NCI-H1417 treated with DMSO at 0.1 percent for 48 hours (cell line): Measurements from ENCODE around the gene PSTPIP1.

Experiments used
- DNase-seq: peaks from one replicate; lab custom pipeline; 2025; lab: John Stamatoyannopoulos, UW

Gene PSTPIP1

DNA sequence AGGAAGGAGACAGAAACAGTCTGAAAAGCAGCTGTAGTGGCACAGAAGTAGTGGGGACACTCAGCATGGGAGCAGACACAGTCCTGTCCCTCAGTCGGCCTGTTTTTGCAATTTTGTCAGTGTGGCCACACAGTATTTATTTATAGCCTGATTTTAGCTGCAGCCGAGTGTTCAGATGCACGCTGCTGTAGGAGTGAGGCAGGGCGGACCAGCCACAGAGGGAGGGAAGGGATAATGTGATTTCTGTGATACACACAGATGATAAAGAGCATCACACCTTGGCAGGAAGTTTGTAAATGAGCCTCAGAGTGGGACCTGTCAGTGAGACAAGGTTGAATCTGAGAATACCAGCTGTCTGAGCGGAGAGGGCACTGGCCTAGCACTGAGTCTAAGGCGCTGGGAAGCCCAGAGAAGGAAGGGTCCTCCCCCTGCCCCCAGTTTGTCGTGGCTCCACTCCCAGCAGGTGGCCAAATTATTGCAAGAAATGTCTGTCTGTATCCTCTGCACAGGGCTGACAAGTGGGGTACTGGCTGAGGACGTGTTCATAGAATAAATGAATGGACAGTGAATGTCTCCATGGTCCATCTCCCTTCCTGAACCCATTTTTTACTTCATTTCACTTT, 3.8 kb downstream of the PSTPIP1 start:
- no peak for DNase-seq

DNA sequence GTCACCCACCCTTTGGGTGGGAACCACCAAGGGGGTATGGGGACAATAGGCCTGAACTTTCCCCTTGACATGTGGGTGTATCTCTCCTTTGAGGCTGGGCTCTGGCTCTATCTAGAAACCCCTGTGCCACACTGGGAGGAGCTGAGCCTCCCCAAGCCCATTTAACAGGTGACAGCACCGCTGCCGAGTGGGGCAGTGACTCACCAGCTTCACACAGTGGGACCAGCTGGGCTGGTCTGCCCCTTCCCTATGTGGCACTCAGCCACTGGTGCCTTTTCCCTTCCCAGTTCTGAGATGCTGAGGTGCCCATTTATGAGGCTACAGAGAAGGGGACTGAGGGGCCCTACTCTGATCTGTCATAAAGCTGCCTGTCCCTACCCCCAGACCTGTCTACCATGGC, 5.1 kb downstream of the PSTPIP1 start:
- no peak for DNase-seq

DNA sequence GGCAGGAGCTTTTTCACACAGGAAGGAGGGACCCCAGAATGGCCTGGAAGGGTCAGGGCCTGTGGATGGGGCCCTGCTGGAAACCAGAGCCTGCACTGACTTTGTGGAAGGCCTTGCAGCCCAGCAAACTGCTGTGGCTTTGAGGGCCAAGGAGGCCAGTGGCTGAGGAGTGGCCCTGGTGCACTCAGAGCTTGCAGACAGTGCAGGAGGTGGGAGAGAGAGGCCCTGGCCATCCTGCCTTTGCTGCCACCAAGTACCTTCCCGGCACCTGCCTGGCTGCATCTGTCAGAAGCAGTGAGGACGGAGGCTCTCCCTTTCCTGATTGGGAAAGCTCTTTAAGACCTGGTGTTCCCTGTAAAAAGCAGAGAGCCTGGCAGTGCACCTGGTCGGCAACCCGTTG, 6.4 kb downstream of the PSTPIP1 start:
- DNase-seq, result peak; percentile 5

DNA sequence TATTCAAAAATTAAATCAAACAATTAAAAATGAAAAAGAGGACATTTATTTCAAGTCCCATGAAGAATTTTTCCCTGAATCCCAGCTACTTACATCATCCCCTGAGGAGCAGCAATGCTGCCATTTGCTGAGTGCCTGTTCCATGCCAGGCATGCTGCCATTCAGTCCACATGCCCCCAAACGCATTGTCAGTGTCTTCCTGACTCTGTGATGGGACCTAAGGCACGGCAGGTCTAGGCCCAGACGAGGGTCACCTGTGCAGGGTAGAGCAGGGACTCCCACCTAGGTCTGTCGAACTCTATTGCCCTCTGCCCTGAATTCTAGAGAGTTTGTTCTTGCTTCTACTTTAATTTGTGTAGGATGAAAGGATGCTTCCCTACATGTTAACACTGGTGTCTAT, 7.0 kb downstream of the PSTPIP1 start:
- no peak for DNase-seq

DNA sequence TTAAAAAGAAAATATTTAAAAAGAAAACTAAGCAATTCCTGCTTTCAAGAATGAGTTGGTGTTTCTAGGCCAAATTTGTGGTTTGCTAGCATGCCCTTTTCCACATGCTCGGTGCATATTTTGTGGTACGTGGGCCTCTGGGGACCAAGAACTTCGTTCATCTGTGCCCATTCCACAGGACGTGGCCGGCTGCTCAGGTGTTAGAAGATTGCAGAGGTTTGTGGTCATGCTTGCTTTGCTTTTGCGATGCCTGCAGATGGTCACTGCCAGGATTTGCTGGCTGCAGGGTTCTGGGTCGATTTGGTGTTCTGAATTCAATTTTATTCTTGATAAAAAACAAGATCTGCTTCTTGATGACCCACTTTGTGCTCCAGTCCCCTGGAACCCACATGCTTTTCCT, 7.5 kb downstream of the PSTPIP1 start:
- no peak for DNase-seq

DNA sequence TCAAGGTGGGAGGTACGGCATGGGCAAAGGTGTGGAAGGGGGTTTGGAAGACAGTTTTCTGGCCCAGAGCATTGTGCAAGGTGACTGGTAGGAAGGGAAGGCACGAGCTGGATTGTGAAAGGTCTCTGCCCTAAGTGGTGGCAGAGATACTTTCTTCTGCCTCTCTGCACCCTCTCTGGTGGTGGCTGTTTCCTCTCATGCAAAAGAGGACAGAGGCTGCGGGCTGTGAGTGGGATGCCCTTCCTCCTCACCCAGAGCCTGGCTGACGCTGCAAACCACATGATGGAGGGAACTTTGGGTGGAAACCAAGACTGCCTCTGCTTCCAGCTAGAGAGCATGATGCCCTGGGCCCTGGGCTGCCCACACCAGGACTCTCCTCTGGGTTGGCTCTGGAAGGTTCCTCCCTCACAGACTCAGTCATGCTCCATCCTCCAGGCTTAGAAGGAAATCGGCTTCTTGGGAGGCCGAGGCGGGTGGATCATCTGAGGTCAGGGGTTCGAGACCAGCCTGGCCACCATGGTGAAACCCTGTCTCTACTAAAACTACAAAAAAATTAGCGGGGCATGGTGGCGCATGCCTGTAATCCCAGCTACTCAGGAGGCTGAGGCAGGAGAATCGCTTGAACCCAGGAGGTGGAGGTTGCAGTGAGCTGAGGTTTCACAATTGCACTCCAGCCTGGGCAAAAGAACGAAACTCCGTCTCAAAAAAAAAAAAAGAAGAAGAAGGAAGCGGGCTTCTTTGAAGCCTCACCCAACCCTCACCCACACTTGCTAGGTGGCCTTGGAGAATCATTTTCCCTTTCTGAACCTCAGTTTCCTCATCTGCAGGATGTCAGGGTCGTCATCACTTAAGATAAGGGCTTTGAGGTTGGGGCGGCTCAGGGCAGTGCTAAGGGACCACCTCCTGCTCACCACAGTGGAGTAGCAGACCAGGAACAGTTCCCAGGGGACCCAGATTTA, 8.3 kb downstream of the PSTPIP1 start:
- DNase-seq, result no peak

DNA sequence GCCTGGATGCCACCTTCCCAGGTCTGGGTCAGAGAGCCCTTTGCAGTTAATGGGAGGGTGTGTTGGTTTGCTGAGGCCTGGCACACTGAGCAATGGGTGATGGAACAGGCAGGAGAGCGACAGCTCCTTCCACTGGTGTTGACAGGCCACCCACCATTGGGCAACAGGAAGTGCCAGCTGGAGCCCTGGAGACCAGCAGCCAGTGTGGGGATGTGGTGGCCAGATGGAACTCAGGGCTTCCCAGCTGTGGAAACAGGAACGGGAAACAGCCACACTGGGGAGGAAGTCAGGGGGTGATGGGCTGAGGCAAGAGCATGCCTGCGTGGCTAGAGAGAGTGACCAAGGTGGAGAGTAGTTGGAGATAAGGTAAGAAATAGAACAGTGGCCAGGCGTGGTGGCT, 9.3 kb downstream of the PSTPIP1 start:
- no peak for DNase-seq

DNA sequence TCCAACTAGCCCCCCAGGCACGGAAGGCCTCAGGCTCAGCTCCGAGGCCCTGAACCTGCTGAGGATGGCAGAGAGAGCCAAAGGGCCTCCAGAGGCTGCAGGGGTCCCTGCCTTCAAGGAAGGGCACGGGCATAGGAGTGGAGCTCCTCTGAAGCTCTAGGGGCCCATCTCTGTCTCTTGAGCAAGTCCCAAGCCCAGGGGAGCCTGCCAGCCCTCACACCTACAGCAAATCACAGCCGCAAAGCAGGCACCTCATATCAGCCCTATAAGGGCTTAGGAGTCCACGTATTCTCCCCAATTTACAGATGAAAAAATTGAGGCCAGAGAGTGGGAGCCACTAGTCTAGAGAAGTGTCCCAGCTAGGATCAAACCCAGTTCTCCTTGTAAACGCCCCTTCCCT, 14.2 kb downstream of the PSTPIP1 start:
- DNase-seq, result no peak

DNA sequence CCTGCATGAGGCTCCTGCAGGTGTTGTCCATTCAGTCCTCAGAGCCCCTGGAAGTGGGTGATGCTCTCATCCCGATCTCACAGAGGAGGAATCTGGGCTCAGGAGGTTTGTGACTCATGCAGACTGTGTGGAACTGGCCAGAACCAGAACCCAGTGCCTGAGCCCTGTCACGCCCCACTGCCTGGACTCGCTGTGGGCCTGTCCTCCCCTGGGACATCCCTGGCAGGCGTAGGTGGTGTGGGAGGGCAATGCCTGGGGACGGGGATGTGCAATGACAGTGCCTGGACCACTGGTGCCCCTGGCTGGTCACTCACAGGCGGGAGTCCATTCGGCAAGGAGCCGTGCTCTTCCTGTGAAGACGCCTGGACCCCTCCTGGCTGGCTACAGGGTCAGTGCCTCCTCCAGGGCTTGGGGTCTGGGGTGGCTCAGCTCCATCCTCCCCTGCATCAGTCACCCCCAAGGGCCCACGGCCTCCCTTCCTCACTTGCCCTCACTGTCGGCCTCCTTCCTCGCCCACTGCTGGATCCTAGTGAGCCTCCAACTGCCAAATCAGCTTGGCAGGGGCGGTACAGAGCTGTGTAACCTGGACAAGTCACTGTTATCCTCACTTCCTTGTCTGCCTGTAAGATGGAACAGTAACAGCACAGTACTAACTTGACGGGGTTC, 14.9 kb downstream of the PSTPIP1 start:
- DNase-seq, result no peak

DNA sequence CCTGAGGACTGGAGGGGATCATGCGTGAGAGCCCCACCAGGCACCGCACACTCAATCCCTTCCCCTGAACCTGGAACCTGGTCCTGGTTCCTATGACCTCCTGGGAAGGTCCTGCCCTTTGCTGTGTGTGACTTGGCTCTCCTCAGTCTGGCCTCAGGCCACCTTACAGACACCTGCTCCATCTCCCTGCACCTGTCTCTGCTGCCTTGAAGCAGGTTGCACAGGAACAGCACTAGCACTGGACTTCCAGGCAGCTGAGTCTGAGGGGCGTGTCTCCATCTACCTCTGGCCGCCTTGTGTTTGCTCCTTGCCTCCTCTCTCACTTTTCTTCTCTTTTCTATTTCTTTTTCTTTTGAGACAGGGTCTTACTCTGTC, 15.4 kb downstream of the PSTPIP1 start:
- DNase-seq, result no peak

DNA sequence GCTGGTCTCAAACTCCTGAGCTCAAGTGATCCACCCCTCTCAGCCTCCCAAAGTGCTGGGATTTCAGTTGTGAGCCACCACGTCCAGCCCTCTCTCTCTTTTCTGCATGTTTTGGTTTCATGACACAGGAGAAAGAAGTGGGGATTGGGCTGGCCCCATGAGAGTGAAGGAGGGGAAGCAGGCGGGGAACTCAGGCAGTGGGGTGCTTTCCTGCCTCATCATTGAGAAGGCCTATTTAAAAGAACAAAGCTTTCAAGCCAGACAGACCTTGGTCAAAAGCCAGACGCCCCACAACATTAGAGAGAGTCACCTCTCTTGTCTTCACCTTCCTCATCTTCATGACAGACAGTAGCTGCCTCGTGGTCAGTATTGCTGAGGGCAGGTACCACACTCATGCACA, 15.9 kb downstream of the PSTPIP1 start:
- no peak for DNase-seq

DNA sequence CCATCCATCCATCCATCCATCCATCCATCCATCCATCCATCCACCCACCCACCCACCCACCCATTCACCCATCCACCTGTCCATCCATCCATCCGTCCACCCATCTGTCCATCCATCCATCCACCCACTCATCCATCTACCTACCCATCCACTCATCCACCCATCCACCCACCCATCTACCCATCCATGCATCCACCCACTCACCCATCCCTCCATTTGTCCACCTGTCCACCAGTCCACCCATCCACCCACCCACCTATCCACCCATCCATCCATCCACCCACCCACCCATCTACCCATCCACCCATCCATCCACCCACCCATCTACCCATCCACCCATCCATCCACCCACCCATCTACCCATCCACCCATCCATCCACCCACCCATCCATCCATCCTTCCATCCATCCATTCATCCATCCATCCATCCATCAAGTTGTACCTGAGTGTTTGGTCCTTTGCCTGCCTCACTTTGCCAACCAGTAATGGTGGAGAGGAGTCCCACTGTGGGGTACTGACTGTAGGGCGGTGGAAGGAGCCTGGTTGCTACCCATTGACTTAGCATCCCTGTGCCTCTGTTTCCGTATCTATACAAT, 17.3 kb downstream of the PSTPIP1 start:
- no peak for DNase-seq

DNA sequence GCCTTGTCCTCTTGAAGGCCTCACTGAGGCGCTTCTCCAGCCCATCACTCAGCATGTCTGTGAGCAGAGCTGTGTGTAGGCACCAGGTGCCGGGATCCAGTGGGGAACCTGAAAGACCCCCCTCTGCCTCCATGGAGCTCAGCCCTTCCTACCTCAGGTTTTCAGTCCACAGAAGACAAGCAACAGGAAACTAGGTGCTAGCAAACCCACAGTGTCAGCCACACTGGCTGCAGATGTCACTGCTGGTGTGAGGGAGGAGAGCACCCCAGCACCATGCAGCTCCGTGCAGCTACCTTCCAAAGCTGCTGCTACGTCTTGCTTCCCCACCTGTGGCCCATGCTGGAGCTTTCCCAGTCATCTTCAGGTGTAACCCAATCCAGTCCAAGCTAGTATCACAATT, 17.9 kb downstream of the PSTPIP1 start:
- no peak for DNase-seq

DNA sequence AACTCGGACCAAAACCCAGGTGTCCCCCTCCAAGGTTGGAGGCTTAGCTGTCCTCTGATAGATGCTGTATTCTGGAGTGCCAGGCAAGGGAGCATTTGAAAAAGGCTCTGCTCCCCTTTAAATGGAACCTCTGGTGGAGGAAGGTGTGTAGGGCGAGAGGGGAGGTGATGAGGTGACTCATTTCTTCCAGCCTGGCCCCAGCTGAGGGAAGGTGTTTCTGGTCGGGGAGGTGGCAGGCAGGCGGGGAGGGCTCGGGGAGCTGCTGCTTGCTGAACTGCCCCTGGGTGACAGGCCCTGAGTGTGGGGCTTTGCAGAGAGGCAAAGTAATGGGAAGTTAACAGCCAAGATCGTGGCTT, 18.8 kb downstream of the PSTPIP1 start:
- DNase-seq, result no peak

DNA sequence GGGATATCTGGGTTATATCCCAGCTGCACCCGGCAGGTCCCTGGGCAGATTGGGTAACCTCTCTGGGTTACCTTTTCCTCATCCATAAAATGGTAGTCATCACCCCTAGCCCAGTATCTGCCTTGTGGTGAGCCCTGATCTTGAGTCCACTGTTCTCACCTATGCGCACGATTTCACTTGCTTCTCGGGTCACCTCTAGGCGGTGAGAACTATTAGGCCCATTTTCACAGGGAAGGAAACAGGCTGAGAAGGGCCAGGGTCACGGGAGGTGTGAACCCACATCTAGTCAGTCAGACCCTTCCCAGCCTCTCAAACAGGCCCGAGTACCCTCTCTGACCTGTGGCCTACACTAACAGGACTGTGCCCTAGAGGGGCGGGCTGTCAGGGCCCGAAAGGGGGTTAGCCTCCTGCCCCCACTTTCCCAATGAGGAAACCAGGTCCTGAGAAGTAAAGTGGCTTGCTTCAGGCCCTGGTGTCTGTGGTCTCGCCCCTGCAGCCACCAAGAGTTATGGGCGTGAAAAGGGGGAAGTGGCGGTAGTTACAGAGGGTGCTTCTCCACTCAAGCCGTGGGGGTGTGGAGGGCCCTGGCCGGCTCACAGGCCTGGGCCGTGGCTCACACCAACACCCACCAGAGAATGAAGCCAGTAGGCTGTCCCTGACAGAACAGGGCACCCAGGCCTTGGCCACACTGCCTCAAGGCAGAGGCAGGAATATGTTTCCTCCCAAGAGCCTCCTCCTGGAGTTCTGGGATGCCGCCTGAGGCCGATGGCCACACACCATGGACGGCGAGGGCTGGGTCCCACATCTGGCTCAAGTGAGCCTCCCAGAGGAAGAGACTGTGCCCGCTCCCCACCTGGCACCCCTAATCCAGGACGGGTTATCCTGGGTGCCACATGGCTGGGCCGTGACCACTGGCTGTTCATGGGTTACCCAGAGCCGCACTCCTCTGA, 19.5 kb downstream of the PSTPIP1 start:
- DNase-seq, result no peak

DNA sequence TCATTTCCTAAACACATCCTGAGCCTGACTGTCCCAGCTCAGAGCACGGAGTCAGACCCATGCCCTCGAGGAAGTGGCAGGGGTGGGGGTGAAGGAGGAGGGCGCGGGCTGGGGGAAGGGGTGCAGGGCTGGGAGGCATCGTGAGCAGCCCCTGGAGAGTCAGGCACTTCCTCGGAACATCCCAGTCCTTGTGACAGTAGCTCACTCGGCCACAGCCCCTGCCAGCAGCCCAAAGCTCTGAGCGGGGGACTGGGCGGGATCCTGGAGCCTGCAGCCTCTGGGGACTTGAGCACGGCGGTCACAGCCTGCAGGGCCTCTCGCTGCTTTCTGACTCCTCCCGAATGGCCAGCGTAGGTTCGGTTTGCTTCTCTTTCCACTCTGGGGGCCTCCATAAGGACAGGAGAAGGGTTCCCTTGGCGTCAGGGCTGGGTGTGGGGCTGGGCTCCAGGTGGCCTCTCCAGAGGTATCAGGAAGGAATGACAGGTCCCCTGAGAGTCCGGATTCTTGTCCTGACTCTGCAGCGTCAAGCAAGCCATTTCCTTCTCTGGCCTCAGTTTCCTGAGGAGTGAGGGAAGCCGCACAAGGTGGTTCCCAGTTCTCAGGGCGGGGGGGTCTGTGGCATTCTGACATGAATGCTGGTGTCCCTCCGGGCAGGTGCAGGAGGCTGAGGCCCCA, 20.9 kb downstream of the PSTPIP1 start:
- no peak for DNase-seq

DNA sequence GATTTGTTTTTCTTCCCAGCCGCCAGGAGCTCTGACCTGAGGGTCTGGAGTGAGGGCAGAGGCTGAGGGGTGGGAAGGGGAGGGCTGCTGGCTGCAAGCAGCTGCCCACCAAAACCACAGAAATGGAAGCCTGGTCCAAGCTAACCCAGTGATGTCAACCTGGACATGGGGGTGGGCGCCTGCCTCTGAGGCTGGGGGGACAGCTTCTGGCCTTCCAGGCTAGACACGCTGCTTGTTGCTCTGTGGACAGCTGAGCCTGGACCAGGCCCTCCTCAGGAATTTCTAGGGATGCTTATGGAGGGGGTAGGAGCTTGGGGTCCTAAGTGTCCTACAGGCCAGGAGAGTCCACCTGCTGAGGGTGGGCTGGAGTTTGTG, 21.4 kb downstream of the PSTPIP1 start:
- no peak for DNase-seq

DNA sequence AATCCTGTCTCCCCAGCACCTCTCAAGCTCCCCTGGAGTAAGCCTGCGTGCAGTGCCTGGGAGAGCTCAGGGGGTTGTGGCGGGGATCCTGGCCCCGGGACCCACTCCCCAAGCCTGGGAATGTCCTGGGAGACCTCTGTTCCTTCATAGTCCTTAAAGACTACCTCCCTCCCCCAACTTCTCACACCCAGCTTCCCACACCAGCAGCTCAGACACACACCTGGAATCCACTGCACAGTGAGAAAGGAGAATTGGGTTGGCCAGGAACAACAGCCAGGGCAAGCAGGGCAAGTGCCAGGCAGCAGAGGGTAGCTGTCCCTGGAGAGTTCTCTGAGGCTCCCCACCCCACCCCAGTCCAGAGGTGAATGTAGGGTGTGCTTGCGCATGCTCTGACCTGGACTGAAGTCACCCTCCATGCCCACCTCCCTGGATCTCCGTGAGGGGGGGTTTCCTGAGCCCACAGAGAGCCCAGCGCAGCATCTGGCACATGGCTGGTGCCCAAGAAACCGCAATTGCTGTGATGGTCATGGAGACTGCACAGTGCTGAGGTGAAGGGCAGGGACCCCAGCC, 22.2 kb downstream of the PSTPIP1 start:
- no peak for DNase-seq

DNA sequence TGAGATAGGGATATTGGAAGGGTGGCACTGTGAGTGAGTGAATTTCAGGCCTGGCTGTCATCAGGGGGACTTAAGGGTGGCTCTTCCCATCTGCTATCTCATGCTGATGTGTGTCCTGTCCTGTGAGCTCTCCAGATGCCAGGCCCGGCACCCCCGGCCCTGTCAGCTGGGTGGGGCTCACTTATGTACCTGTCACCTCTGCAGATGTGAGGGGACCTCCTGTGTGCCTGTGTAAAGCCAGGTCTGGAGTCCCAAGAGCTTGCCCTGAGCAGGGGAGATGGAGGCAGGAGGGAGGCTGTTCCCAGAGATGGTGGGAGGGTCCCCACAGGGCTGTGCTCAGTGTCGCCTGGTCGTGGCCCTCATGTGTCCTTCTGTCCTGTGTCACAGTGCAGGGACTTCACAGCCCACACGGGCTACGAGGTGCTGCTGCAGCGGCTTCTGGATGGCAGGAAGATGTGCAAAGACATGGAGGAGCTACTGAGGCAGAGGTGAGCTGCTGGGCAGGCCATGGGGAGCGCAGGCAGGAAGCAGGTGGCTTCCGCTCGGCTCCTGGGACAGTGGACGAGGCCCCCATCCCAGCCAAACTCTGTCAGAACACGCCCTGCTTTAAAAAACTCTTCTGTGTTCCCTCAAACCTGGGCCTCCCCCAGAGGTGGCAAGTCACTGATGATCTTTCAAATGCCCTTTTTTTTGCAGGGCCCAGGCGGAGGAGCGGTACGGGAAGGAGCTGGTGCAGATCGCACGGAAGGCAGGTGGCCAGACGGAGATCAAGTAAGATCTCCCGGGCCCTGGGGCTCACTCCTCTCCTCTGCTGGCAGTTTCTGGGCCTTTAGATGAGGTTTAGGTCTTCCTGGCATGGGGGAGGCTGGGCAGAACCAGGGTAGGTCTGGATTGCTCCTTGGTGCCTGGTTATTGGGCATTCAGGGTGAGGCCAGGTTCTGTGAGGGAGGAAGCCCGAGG, 23.1 kb downstream of the PSTPIP1 start:
- DNase-seq, result no peak
